HepG2 (cell line): ENCODE data around the gene RBCK1. TPM values are rescaled to one million over a fixed set of nuclear protein-coding genes. Genes with fewer than 3 reads are reported as not detected.

ENCODE experiments used
- AHR ChIP-seq: IDR thresholded peaks from 2 replicates; pipeline ENCODE4 v1.6.1; 2018; ENCODE audit warnings: missing genetic modification reagents, missing compliant biosample characterization
- ARID4A ChIP-seq: sonication (generic); formaldehyde crosslinking; IDR thresholded peaks from 2 replicates; pipeline ENCODE4 v1.5.0; 2020; ENCODE audit warnings: mild to moderate bottlenecking, missing genetic modification reagents, borderline replicate concordance
- ATF4 ChIP-seq, 2 experiments: fragments of 450-650 bp in 1 of 2; sonication (generic) in 1 of 2; formaldehyde crosslinking; IDR thresholded peaks; 2 replicates each; pipeline versions ENCODE4 v1.5.0 to v1.8.0; 2020 to 2022; ENCODE audit warnings: mild to moderate bottlenecking in 1 of 2, missing genetic modification reagents in 1 of 2
- ATF7-NPFF ChIP-seq: sonication (generic); formaldehyde crosslinking; IDR thresholded peaks from 2 replicates; pipeline ENCODE4 v1.8.1; 2023; ENCODE audit warnings: mild to moderate bottlenecking, low read depth, missing genetic modification reagents, moderate library complexity
- CENPX ChIP-seq: sonication (generic); formaldehyde crosslinking; IDR thresholded peaks from 2 replicates; pipeline ENCODE4 v1.9.0; 2021; ENCODE audit warnings: mild to moderate bottlenecking, missing genetic modification reagents, moderate library complexity
- ELF4 ChIP-seq: sonication (generic); formaldehyde crosslinking; IDR thresholded peaks from 2 replicates; pipeline ENCODE4 v1.5.0; 2020; ENCODE audit warnings: missing genetic modification reagents, mild to moderate bottlenecking, moderate library complexity, borderline replicate concordance
- GTF2F1 ChIP-seq: fragments of 150-350 bp; IDR thresholded peaks from 2 replicates; pipeline ENCODE4 v1.6.1; 2014; ENCODE audit warnings: low read length
- MIXL1 ChIP-seq: IDR thresholded peaks from 2 replicates; pipeline ENCODE4 v1.6.1; 2016
- NR2F1 ChIP-seq, 2 experiments: fragments of 450-650 bp in 1 of 2; formaldehyde crosslinking in 1 of 2; IDR thresholded peaks; 2 replicates each; pipeline versions ENCODE4 v1.5.0 to v1.6.1; 2016 to 2020; ENCODE audit warnings: mild to moderate bottlenecking in 1 of 2, missing compliant biosample characterization in 1 of 2, missing genetic modification reagents in 1 of 2, moderate library complexity in 1 of 2
- PATZ1 ChIP-seq: sonication (generic); formaldehyde crosslinking; IDR thresholded peaks from 2 replicates; pipeline ENCODE4 v1.4.0; 2020; ENCODE audit warnings: missing genetic modification reagents
- STAG1 ChIP-seq: sonication (generic); formaldehyde crosslinking; IDR thresholded peaks from 2 replicates; pipeline ENCODE4 v1.4.0; 2020; ENCODE audit warnings: missing genetic modification reagents
- ZFX ChIP-seq: sonication (generic); formaldehyde crosslinking; IDR thresholded peaks from 2 replicates; pipeline ENCODE4 v1.4.0; 2020; ENCODE audit warnings: mild to moderate bottlenecking, low read depth, missing genetic modification reagents, moderate library complexity
- ZNF12 ChIP-seq: sonication (generic); formaldehyde crosslinking; IDR thresholded peaks from 2 replicates; pipeline ENCODE4 v1.5.0; 2020; ENCODE audit warnings: missing genetic modification reagents
- ZNF292 ChIP-seq: sonication (generic); formaldehyde crosslinking; IDR thresholded peaks from 2 replicates; pipeline ENCODE4 v1.8.1; 2022; ENCODE audit warnings: mild to moderate bottlenecking, low read depth, missing genetic modification reagents, borderline replicate concordance
- ZNF687 ChIP-seq: sonication (generic); formaldehyde crosslinking; IDR thresholded peaks from 2 replicates; pipeline ENCODE4 v1.5.1; 2020; ENCODE audit warnings: mild to moderate bottlenecking, missing genetic modification reagents, moderate library complexity
- ZNF747 ChIP-seq: sonication (generic); formaldehyde crosslinking; IDR thresholded peaks from 2 replicates; pipeline ENCODE4 v1.8.1; 2023; ENCODE audit warnings: missing genetic modification reagents, mild to moderate bottlenecking, borderline replicate concordance
- polyA plus RNA-seq, 8 experiments: library from polyadenylated mRNA; depleted of rRNA in 3 of 8; stranded (reverse) in 7 of 8; unstranded in 1 of 8; fragments of >200 nt; fragmentation: Illumina TruSeq in 4 of 8; extraction: Trizol in 4 of 8; gene quantifications; 2 replicates each; pipeline versions ENCODE4 v1.2.1 to v1.2.3, GENCODE V29; 2011 to 2016; ENCODE audit warnings: low read depth in 4 of 8, missing spikeins in 1 of 8, mixed read lengths in 1 of 8; ENCODE audit not compliant: insufficient read depth in 1 of 8
- total RNA-seq, 5 experiments: library from RNA; depleted of rRNA; stranded (reverse); fragments of >200 nt; fragmentation: Illumina TruSeq; extraction: Trizol; gene quantifications; 2 replicates each; pipeline ENCODE4 v1.2.3, GENCODE V29; 2016; ENCODE audit warnings: low read depth in 1 of 5

Gene RBCK1
- total and polyA plus RNA-seq, 2 of the 13 experiments (the other 11 are each of a cell fraction or from before 2014, with no cell fraction given): 149 to 215 TPM

- TF ChIP-seq ZNF687 (CRISPR knock-in tag) (peak; percentile 82), ZNF747 (CRISPR knock-in tag) (peak; percentile 14; the same call in 1 of the 2 replicates), ATF4 (CRISPR knock-in tag; IDR thresholded peaks at IDR 0.05) (peak in 1 of 2 experiments; percentile 100; a peak in 3 of 4 replicates), PATZ1 (peak; percentile 84), ZNF292 (CRISPR knock-in tag) (no peak), NR2F1 (CRISPR knock-in tag; IDR thresholded peaks at IDR 0.05) (no peak; a peak in 1 of 4 replicates), ARID4A (CRISPR knock-in tag) (peak; percentile 87), ZNF12 (CRISPR knock-in tag) (peak; percentile 84), MIXL1 (CRISPR knock-in tag) (peak; percentile 63), ELF4 (0 out of 2 replicates have a peak, but pooled peaks have one; percentile 36), STAG1 (CRISPR knock-in tag) (peak; percentile 47; the same call in 1 of the 2 replicates), ATF7-NPFF (CRISPR knock-in tag) (peak; percentile 27; the same call in 1 of the 2 replicates), AHR (CRISPR knock-in tag) (peak; percentile 74), ZFX (CRISPR knock-in tag) (peak; percentile 84), CENPX (CRISPR knock-in tag) (no peak), GTF2F1 (no peak)
These were observed 27.1 kb upstream of the RBCK1 start (continued) for GRCh38 chr20:380763-381580.
